ENCODE measurements around the gene SLC39A8.

The SLC39A8 gene

DNA sequence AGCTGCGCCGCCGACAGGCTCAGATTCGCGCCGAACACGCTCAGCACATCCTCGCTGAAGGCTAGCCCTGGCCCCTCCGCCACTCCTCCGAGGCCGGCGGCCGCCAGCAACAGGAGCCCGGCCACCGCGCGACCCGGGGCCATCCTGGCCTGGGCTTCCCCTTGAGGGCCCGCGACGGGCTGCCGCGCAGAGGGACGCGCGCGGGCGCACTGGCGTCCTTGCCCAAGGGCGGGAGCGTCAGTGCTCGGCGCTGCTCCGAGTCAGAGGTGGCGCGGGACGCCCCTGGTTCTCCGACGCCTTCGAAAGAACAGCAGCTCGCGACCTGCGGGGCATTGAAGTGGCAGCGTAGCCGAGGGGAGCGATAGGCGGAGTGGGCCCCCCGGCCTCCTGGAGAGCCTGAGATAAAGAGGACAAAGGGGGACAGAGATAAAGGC, 745 bp downstream of the SLC39A8 start (continued):
- TF ChIP-seq, protein P1, sequence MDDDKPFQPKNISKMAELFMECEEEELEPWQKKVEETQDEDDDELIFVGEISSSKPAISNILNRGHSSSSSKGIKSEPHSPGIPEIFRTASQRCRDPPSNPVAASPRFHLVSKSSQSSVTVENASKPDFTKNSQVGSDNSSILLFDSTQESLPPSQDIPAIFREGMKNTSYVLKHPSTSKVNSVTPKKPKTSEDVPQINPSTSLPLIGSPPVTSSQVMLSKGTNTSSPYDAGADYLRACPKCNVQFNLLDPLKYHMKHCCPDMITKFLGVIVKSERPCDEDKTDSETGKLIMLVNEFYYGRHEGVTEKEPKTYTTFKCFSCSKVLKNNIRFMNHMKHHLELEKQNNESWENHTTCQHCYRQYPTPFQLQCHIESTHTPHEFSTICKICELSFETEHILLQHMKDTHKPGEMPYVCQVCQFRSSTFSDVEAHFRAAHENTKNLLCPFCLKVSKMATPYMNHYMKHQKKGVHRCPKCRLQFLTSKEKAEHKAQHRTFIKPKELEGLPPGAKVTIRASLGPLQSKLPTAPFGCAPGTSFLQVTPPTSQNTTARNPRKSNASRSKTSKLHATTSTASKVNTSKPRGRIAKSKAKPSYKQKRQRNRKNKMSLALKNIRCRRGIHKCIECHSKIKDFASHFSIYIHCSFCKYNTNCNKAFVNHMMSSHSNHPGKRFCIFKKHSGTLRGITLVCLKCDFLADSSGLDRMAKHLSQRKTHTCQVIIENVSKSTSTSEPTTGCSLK (tag by site-specific recombination; IDR thresholded peaks at IDR 0.05), result no peak
- TF ChIP-seq ZIC2 (tag by site-specific recombination; IDR thresholded peaks at IDR 0.05) (peak; percentile 78), ZNF335 (tag by site-specific recombination; conservative IDR thresholded peaks at IDR 0.05) (peak; percentile 77), ZSCAN30 (tag by site-specific recombination; IDR thresholded peaks at IDR 0.05) (peak; percentile 90), ZNF670 (tag by site-specific recombination; IDR thresholded peaks at IDR 0.05; ENCODE audit: low read depth) (no peak), KLF1 (tag by site-specific recombination; IDR thresholded peaks at IDR 0.05) (no peak), SP2 (tag by site-specific recombination; IDR thresholded peaks at IDR 0.05) (0 out of 2 replicates have a peak, but pooled peaks have one; percentile 0), ZNF214 (tag by site-specific recombination; IDR thresholded peaks at IDR 0.05; ENCODE audit: borderline replicate concordance) (no peak), PRDM1 (tag by site-specific recombination; IDR thresholded peaks at IDR 0.05) (no peak), ZBTB7A (tag by site-specific recombination; IDR thresholded peaks at IDR 0.05; ENCODE audit: low read depth) (no peak), ZFP69B (tag by site-specific recombination; IDR thresholded peaks at IDR 0.05) (0 out of 2 replicates have a peak, but pooled peaks have one; percentile 4), FEZF1 (tag by site-specific recombination; IDR thresholded peaks at IDR 0.05) (peak; percentile 83), ZNF660 (tag by site-specific recombination; IDR thresholded peaks at IDR 0.05) (peak; percentile 74), ZBTB20 (tag by site-specific recombination; IDR thresholded peaks at IDR 0.05) (peak; percentile 38), ZNF776 (tag by site-specific recombination; IDR thresholded peaks at IDR 0.05; ENCODE audit: borderline replicate concordance) (no peak), ZFP3 (tag by site-specific recombination; IDR thresholded peaks at IDR 0.05; ENCODE audit: low read depth) (no peak), SCRT2 (tag by site-specific recombination; IDR thresholded peaks at IDR 0.05) (peak; percentile 83), ZNF510 (tag by site-specific recombination; IDR thresholded peaks at IDR 0.05; ENCODE audit: insufficient replicate concordance) (no peak), ZXDB (tag by site-specific recombination; IDR thresholded peaks at IDR 0.05) (peak; percentile 11; the same call in 1 of the 2 replicates), HOXD13 (CRISPR knock-in tag; IDR thresholded peaks at IDR 0.05; ENCODE audit: borderline replicate concordance) (no peak)
- TF ChIP-seq, protein P2, sequence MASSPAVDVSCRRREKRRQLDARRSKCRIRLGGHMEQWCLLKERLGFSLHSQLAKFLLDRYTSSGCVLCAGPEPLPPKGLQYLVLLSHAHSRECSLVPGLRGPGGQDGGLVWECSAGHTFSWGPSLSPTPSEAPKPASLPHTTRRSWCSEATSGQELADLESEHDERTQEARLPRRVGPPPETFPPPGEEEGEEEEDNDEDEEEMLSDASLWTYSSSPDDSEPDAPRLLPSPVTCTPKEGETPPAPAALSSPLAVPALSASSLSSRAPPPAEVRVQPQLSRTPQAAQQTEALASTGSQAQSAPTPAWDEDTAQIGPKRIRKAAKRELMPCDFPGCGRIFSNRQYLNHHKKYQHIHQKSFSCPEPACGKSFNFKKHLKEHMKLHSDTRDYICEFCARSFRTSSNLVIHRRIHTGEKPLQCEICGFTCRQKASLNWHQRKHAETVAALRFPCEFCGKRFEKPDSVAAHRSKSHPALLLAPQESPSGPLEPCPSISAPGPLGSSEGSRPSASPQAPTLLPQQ (tag by site-specific recombination; IDR thresholded peaks at IDR 0.05), result peak; percentile 30; the same call in 1 of the 2 replicates

DNA sequence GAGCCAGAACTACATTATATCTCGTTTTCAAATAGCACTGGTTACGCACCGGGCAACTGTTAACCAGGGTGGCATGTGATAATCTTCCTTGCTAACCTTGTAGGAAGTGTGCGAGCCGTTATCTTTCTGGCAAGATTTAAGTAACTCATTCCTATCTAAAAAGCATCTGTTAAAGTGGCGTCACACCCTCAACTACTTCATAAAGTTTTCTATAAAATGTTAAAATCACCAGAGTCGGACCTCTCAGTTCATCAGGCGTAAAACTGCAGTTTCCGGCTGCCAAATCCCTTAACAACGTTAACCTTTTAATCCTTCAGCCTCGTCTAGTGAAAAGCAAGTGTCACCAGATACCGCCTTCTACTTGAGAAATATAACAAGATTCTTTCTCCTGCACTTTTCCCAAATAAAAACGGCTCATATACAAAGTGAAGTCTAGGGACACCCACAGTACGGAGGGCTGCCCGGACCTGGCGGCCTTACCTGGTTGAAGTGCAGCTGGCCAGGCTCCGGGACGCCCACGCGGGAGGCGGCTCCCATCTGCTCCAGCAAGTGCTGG, 1.2 kb downstream of the SLC39A8 start:
- ChIA-PET POLR2A (interaction anchor here (0.6 kb wide), 1 partner anchor 752 kb away, joined by 3 read pairs; no protein-coding TSS in a partner anchor), CTCF (no interaction called here)
- Histone ChIP-seq H3K36me3 (ENCODE audit: control insufficient read depth in 2 of 2, insufficient read depth in 1 of 2, low read length in 2 of 2) (no peaks in the 10 kb centered on the region), H3K9me3 (ENCODE audit: control insufficient read depth, insufficient read depth, low read depth, low read length) (no peaks in the 10 kb centered on the region), H3K4me3 (ENCODE audit: low read depth, low read length) (peak overlapping the region; percentile 56), H3K27ac (ENCODE audit: extremely low read depth, low read depth, low read length) (peak overlapping the region; percentile 66; the same call in 1 of the 2 replicates), H3K4me1 (ENCODE audit: control insufficient read depth, insufficient read depth, low read length) (no peaks in the 10 kb centered on the region)
- TF ChIP-seq ZNF423 (tag by site-specific recombination; IDR thresholded peaks at IDR 0.05), result no peak
- peak; percentile 34; the same call in 1 of the 2 replicates for TF ChIP-seq EGR2 (tag by site-specific recombination; IDR thresholded peaks at IDR 0.05; ENCODE audit: low read depth)
- TF ChIP-seq SP2 (tag by site-specific recombination; IDR thresholded peaks at IDR 0.05), result peak; percentile 51
- TF ChIP-seq, protein P3, sequence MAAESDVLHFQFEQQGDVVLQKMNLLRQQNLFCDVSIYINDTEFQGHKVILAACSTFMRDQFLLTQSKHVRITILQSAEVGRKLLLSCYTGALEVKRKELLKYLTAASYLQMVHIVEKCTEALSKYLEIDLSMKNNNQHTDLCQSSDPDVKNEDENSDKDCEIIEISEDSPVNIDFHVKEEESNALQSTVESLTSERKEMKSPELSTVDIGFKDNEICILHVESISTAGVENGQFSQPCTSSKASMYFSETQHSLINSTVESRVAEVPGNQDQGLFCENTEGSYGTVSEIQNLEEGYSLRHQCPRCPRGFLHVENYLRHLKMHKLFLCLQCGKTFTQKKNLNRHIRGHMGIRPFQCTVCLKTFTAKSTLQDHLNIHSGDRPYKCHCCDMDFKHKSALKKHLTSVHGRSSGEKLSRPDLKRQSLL (tag by site-specific recombination; IDR thresholded peaks at IDR 0.05), result peak; percentile 94
- TF ChIP-seq ZFHX2 (tag by site-specific recombination; conservative IDR thresholded peaks at IDR 0.05), result peak; percentile 68
- peak; percentile 63 for TF ChIP-seq ZNF335 (tag by site-specific recombination; conservative IDR thresholded peaks at IDR 0.05)
- no peak for TF ChIP-seq ZBTB1 (tag by site-specific recombination; IDR thresholded peaks at IDR 0.05)
